Fibroblast of mammary gland (primary cell): Measurements from ENCODE around the gene RABGEF1.

ENCODE experiments used
- DNase-seq: peaks from one replicate; pipeline ENCODE4 v3.0.0-alpha.2; 2010; ENCODE audit warnings: low read depth
- H3K4me3 ChIP-seq: 2 replicates; pipeline ENCODE4 v1.5.1; 2011; ENCODE audit warnings: low read depth, mild to moderate bottlenecking, low read length, moderate library complexity; ENCODE audit not compliant: control insufficient read depth
- TF ChIP-seq, protein P1 (sequence below): conservative IDR thresholded peaks from 2 replicates; pipeline ENCODE4 v1.5.1; 2011; ENCODE audit warnings: low read depth, low read length, inconsistent platforms; ENCODE audit not compliant: control insufficient read depth, insufficient read depth

Gene RABGEF1

DNA sequence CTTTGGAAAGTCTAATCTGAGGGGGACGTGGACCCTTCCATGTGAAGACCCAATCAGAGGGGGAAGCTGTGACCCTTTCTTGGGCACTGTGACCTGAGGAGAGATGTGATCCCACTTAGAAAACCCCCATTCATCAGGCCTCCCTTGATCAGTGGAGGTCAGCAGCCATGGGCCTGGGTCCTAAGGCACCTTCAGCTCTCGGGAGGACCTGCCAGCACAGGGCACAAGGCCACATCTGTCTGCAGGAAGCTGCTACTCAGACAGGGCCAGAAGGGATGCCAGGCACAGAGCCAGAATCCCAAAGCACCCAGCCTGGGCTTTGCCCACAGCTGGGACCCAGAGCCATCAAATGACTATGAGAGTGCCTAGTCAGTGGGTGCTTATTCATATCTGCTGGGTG is 14.7 kb upstream of the RABGEF1 start:
- TF ChIP-seq, protein P1, sequence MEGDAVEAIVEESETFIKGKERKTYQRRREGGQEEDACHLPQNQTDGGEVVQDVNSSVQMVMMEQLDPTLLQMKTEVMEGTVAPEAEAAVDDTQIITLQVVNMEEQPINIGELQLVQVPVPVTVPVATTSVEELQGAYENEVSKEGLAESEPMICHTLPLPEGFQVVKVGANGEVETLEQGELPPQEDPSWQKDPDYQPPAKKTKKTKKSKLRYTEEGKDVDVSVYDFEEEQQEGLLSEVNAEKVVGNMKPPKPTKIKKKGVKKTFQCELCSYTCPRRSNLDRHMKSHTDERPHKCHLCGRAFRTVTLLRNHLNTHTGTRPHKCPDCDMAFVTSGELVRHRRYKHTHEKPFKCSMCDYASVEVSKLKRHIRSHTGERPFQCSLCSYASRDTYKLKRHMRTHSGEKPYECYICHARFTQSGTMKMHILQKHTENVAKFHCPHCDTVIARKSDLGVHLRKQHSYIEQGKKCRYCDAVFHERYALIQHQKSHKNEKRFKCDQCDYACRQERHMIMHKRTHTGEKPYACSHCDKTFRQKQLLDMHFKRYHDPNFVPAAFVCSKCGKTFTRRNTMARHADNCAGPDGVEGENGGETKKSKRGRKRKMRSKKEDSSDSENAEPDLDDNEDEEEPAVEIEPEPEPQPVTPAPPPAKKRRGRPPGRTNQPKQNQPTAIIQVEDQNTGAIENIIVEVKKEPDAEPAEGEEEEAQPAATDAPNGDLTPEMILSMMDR = no peak
- no peak for DNase-seq
- no peak overlapping the region for H3K4me3 ChIP-seq

DNA sequence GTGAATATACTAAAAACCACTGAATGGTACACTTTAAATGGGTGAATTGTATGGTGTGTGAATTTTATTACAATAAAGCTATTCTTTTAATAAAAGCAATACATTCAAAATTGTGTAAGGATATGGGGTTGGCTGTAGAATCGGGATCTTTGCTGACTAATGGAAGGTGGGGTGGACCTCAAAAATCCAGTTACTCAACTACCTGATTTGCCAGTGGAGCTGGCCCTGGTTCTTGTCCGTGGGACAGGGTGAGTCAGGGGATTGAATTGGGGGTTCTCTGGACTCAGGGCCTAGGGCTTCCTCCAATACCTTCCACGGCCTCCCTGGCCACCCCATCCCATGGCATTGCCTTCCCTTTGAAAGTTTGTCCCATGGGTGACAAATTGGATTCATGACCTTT is 13.5 kb upstream of the RABGEF1 start:
- peak; percentile 7 for DNase-seq

DNA sequence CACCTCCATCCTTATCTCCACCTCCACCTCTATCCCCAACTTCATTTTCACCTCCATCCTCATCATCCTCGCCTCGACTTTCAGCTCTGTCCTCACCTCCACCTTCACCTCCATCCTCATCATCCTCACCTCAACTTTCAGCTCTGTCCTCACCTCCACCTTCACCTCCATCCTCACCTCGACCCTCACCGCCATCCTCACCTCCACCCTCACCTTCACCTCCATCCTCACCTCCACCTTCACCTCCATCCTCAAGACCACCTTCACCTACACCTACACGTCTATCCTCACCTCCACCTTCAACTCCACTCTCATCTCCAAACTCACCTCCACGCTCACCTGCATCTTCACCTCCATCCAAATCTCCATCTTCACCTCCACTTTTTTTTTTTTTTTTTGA is 12.0 kb upstream of the RABGEF1 start:
- no peak overlapping the region for H3K4me3 ChIP-seq
- TF ChIP-seq, protein P1 = no peak

More for the DNA sequence above, 13.5 kb upstream of the RABGEF1 start:
- TF ChIP-seq, protein P1 = no peak
- no peak overlapping the region for H3K4me3 ChIP-seq

GRCh38 chr7:66729274-66729673 is 11.3 kb upstream of the RABGEF1 start:
- TF ChIP-seq, protein P1 = no peak
- DNase-seq = no peak
- no peak overlapping the region for H3K4me3 ChIP-seq

More for the DNA sequence above, 12.0 kb upstream of the RABGEF1 start:
- no peak for DNase-seq

DNA sequence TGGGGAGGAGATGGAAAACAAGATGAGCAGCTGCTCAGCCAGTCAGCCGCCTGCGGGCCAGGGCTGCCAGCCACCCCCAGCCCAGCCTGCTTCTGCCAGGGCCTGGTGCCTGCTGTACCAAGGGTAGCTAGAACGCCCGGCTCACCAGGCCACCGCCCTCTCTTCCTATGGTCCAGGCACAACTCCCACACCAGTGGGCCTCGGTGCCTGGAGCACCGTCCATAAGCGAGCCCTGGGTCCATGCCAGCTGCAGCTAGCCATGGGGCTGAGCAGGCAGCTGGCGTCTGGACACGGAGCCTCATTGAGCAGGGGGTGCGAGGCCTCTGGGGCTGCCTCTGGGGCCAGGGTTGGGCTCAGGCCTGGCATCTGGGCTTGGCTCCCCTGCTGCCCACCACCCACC is 8.5 kb upstream of the RABGEF1 start:
- no peak for DNase-seq
- H3K4me3 ChIP-seq = no peak overlapping the region
- TF ChIP-seq, protein P1 = no peak

DNA sequence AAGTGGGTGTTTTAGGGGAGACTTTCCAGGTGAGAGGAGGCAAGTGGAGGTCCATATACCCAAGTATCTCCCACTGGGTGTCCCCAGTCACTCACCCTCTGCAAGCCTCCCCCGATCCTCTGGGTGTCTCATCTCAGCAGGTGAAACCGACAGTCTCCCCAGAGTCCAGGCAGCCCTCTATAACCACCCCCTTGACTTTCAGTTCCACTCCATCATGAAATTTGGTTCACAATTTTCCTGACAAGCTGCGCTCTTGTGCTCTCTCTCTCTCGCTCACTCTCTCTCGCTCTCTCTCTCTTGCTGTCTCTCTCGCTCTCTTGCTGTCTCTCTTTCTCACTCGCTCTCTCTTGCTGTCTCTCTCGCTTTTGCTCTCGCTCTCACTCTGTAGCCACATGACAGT is 8.1 kb upstream of the RABGEF1 start:
- no peak for DNase-seq
- TF ChIP-seq, protein P1 = no peak
- H3K4me3 ChIP-seq = no peak overlapping the region

DNA sequence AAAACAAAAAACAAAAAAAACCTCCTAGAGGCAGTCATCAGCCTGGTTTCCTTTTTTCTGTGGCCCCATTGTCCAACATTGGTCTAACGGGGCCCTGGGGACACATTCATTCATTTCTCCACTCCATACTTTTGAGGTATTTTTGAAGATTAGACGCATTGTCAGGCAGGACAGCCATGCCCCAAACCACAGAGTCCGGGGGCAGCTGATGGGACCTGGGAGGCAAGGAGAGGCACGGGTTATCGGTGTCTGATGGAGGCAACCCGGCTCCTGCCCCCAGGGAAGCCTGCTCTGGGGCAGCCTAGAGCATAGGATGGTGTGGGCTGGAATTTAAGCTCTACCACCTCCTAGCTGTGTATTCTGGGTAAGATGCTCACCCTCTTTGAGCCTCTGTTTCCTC is 6.5 kb upstream of the RABGEF1 start:
- DNase-seq = no peak
- TF ChIP-seq, protein P1 = no peak
- H3K4me3 ChIP-seq = no peak overlapping the region
